ENCODE data around the gene GSK3B.
"Not testable (repeated sequence)": the region's sequence is repeated elsewhere in the genome, so short reads cannot be mapped to it uniquely, and the experiment has no call there.

Gene GSK3B

DNA sequence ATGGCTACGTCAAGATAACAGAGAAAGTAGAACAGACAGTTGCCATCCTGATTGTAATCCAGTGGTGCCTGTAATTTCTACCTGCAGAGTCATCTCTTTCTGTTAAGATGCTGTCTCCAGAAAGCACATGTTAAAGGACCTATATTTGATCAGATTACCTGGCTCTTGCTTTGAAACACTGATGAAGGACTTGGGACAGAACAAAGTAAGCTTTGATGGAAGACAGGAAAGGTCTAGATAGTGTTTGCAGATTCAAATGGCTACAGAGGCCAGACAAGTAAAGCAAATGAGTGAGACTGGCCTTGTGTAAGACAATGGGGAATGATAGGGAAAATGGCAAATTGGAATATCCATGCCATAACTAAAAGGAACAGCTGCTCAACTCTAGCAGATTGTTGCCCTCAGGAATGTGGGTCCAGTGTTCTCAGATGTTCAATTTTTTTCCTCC, 1.8 kb upstream of the GSK3B start:
- DNase-seq (ENCODE audit: low spot score), result no peak

DNA sequence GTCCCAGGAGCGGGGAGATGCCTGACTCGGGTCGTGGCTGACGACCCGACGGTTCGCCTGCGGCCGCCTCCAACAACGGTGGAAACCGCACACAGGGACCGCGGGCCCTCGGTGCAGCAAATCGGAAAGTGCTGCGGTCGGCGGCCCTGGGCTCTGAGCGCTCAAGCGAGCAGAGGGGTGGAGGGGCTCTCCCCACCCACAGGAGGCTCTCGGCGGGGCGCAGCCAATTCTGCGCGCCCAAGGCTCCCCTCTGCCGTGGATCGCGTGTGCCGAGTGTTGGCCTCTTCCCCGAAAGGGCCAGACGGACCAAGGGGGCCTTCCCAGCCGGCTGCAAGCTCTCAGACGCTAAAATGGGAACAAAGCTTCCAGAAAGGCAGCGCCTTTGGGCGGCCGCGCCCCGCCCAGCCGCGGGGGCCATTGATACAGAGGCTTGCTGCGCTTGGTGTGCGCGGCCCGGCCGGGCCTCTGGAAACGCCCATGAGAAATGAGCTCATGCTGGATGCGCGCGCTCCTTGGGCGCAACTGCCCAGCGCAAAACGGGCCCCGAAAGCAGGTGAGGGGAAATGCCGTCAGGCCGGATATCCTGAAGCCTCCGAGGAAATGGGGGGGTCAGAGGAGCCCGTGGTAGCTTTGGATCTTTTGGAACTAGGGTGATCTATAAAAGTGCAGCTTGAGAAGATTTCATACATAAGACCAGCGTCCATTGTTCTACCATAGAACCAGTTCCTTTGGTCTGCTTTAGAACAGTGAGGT, 1.2 kb upstream of the GSK3B start:
- DNase-seq (ENCODE audit: low spot score), result peak; percentile 71

DNA sequence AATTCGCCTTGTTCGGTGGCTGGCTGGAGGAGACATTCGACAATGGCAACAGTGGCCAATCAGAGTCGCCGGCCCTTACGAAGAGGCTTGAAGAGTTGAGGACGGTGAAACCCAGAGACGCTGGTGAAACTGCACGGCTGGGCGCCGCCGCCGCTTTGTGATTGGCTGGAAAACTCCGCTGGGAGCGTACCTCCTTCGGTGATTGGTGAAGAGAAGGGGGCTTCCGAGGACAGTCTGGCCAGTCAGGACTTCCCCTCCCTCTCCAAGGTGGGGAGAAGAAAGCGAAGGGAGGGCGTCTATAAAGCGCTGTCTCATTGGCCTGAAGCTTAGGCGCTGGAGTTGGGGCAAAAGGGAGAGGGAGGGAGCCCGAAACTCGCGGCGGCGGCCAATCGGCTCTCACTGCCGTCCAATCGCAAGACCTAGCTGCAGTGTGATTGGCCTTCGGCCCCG, 554 bp upstream of the GSK3B start:
- DNase-seq (ENCODE audit: low spot score), result peak; percentile 94

DNA sequence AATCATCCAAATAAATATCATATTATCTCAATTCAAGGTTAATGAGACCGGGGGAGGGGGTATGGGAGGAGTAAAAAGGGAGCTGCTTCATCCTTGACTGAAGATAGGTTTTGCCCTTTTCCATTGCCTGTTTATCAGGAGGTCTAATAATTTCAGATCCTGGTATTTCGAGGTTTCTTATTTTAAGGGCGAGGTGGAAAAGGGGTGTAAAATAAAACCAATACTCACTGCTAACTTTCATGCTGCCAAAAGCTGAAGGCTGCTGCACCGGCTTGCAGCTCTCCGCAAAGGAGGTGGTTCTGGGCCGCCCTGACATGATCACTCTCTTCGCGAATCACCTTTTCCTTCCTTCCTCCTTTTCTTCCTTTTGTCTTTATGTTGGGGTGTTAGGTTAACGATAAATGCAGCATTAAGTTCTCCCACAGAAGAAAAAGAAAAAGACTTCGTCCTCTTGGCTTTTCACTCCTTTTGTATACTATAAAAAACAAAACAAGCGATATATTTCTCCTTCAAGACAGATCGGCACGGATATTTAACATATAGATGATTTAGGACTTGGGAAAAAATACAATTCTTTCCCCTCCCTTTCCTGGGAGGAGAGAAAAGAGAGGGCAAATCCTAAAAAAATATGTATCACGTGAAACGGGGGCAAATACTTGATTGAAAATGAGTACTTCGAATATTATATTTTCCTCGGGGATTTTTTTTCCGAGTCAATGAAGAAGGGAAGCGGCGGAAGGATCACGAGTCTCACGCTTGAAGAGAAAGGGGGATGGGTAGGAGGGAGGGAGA, 932 bp downstream of the GSK3B start:
- DNase-seq (ENCODE audit: low spot score), result no peak

GRCh38 chr3:120092474-120092873, 1.8 kb downstream of the GSK3B start:
- no peak for DNase-seq (ENCODE audit: low spot score)

- DNase-seq (ENCODE audit: low spot score), result no peak
Observed at GRCh38 chr3:120090422-120090821, 3.8 kb downstream of the GSK3B start.

- no peak for DNase-seq (ENCODE audit: low spot score)
Observed at GRCh38 chr3:120089089-120089488, 5.2 kb downstream of the GSK3B start.

DNA sequence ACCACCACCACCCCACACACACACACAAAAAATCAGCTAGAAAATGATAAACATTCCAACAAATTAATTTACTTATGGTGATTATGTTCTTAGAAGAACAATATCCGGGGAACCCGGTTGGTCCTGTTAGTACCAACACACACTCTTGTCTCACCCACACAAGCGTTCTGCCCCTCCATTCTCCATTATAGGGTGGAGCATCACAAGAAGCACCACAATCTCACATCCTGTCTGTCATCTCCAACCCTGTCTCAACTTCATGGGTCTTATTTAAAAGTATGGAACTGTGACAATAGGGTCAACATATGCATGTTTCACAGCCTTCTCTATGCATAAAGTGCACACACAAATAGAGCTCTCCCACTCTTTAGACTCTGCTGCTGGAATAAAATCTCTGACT, 5.6 kb downstream of the GSK3B start:
- DNase-seq (ENCODE audit: low spot score), result no peak

- DNase-seq (ENCODE audit: low spot score), result no peak
Observed at GRCh38 chr3:120081719-120082118, 12.5 kb downstream of the GSK3B start.

DNA sequence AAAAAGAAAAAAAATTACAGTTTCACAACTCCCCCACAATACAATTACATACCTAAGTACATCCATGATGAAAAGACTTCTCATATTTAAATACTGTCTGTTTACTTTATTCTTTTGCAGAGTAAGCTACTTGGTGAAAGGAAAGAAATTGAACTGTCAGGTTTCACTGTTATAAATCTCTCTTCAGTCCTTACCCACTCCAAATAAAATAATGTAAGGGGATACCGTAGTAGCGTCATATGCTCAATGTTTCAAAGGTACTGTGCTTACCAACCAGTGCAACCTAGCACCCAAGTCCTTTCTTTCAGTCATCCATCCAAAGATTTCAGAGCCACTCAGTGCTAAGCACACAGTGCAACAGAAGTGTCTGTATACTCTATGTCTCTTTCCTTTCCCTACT, 13.4 kb downstream of the GSK3B start:
- no peak for DNase-seq (ENCODE audit: low spot score)

GRCh38 chr3:120077731-120078130, 16.5 kb downstream of the GSK3B start:
- no peak for DNase-seq (ENCODE audit: low spot score)

DNA sequence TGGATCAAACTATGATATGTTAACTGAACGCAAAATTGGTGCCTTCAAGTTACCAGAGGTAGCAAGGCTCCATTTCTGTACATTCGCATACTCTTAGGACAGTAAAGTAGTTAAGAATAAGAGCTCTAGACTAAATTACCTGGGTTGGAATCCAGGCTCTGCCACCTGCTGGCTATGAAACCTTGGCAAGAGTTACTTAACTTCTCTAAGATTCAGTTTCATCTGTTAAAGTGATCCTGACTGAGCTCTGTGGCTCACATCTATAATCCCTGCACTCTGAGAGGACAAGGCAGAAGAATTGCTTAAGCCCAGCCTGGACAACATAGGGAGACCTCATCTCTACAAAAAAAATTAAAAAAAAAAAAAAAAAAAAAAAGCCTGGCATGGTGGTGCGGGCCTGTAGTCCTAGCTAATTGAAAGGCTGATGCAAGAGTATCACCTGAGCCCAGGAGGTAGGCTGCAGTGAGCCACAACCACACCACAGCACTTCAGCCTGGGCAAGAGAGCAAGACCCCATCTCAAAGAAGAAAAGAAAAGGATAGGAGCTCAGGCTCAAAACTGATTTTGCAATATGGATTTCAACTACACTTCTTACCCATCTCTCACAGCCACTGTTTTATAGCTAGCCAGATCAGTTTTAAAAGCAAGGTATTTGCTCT, 21.3 kb downstream of the GSK3B start:
- DNase-seq (ENCODE audit: low spot score), result no peak

DNA sequence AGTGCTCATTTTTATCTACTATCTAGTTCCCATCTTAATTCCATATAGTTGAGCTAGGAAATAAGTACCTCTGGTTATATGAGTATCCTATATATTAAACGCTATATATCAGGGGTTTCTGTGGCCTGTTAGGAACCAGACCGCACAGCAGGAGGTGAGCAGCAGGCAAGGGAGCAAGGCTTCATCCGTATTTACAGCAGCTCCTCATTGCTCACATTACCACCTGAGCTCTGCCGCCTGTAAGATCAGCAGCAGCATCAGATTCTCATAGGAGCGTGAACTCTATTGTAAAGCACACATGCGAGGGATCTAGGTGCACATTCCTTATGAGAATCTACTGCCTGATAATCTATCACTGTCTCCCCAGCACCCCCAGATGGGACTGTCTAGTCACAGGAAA, 23.0 kb downstream of the GSK3B start:
- DNase-seq (ENCODE audit: low spot score), result no peak

DNA sequence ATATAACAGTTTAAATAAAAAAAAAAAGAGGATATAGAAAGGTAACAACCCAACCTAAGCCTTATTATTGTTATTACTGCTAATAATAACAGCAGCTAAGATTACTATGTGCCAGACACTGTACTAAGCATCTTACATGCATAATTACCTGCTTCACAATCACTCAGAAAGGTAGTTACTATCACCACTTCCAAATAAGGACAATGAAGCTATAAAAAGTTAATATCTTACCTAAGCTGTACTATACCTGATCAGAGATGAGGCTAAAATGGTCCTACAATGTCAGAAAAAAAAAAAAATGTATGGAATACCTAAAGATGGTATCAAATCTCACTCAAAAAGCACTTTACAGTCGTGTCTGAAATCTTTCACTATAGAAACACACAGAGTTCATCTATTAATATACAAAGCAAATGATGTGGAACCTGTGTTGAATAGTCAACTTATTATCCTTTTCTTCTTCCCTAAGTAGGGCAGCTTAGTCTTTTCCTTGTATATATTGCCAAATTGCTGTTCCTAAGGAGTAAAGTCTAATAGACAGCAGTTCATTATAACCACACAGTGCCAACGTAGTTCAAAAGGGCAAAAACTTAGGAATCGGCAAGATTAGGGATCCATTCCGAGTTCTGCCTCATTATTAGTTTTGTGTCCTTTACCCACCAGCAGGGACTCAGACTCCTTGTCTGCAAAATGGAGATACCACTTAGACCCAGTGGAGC, 23.8 kb downstream of the GSK3B start:
- no peak for DNase-seq (ENCODE audit: low spot score)

DNA sequence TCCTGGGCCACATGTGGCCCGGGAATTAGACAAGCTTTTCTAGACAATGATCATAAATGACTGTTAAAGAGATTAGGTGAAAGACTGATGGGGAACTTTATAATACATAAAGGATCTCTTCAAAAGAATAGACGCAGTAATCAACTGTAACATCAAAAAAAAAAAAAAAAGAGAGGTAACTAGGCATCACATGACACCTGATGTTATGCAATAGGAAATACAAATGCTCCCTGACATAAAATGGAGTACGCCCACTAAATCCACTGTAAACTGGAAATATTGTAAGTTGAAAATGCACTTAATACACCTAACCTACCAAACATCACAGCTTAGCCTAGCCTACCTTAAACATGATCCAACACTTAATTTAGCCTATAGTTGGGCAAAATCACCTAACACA, 27.2 kb downstream of the GSK3B start:
- no peak for DNase-seq (ENCODE audit: low spot score)

DNA sequence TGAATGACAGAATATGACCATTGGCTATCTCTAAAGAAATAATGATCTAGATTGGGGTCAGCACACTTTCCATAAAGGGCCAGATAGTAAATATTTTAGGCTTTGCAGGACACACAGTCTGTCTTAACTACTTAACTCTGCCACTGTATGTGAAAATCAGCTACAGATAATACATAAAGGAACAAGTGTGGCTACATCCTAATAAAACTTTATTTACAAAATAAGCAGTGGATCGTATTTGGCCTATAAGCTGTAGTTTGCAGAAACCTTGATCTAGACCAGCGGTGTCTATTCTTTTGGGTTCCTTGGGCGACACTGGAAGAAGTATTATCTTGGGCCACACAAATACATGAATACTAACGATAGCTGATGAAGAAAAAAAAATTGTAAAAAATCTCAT, 27.6 kb downstream of the GSK3B start:
- no peak for DNase-seq (ENCODE audit: low spot score)

DNA sequence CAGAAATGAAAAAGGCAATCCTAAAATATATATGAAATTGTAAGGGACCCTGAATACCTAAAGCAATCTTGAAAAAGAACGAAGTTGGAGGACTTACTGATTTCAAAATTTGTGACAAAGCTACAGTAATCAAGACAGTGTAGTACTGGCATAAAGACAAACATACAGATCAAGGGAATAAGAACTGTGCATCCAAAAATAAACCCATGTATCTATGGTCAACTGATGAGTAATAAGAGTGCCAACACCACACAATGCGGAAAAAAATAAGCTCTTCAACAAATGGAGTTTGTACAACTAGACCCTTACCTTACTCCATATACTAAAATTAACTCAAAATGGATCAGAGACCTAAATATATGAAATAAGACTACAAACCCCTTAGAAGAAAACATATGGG, 29.6 kb downstream of the GSK3B start:
- DNase-seq (ENCODE audit: low spot score), result no peak

DNA sequence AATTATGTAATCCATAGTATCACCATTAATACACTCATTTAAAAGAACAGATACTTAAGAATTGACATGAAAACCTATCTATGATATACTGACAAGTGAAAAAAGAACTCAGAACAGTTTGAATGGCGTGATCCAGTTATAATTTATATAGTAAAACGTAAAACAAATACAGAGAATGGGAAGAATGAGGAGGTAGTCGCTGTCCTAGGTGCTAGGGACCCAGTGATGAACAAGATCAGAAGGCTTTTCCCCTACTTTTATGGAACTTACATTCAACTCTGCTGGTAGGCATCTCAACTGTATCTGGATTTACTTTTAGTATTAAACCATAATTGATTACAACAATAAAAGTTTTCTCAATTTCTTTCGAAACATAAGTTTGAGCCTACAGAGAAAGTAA, 31.8 kb downstream of the GSK3B start:
- DNase-seq (ENCODE audit: low spot score), result no peak

DNA sequence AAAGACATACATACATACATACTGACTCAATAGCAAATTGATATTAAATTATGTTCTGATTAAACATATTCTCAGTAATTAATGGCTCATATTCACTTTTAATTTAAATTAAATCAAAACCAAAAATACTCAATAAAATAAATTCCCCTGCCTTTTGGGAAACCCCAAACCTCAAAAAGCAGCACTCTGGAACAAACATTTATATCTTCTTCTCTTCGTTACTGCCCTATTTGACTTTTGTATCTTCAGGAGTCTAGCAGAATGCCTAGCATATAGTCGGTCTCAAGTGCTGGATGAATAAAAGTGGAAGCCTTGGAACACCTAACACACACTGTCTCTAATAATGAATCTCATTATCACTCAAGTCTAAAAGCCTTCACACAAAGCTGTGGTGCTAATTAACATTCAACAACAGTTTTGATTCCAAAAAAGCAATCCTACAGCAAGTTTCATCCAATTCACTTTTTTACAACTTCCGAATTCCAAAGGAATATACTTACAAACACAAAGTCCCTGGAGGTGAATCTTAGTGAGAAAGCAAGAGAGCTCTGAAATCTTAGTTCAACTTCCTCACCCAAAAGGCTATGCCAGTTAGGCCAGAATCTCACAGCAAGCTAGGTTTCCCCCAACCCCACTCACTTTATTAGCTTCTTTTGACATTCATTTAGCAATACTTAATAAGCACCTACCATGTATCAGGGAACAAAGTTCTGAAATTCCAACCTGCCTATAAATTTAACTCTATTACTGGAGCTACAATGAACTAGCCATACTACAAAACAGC, 35.0 kb downstream of the GSK3B start:
- no peak for DNase-seq (ENCODE audit: low spot score)

DNA sequence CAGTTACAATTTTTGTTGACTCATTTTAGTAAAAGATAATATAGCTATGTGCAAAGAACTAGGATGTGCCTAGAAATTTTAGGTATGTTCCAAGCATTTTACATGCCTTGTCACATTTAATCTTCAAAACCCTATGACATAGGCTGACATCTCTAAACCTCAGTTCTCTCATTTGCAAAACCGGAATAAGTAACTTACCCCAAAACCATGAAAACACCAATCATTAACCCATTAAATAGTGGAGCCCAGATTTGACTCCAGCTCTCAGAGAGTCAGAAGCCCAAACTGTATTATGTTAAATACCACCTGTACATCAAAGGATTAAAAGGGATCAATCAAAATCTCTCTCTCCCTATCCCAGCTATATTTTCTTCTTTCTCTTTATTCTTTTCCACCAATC, 36.6 kb downstream of the GSK3B start:
- no peak for DNase-seq (ENCODE audit: low spot score)

DNA sequence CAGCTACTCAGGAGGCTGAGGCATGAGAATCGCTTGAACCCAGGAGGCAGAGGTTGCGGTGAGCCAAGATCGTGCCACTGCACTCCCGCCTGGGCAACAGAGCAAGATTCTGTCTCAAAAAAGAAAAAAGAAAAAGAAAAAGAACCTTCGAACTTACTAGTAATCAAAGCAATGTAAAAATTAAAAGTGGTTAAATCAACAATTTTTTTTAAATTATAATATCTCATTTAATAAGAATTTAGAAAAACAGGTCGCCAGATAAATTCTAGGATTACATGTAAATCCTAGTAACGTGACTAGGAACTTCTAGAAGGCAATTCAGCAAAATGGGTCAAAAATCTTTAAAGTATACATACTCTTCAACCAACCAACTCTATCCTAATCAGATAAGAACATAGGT, 37.2 kb downstream of the GSK3B start:
- DNase-seq (ENCODE audit: low spot score), result no peak

GRCh38 chr3:120053647-120054046, 40.6 kb downstream of the GSK3B start:
- DNase-seq (ENCODE audit: low spot score), result not testable (repeated sequence)
